HG03432 (cell line): Measurements from ENCODE around the gene CANT1.

Experiments used
- ATAC-seq: cut with Tn5 transposase; IDR thresholded peaks from one replicate; pipeline ENCODE4 v1.9.1; 2021; ENCODE audit warnings: mild to moderate bottlenecking, moderate library complexity; ENCODE audit not compliant: unreplicated experiment

The CANT1 gene

DNA sequence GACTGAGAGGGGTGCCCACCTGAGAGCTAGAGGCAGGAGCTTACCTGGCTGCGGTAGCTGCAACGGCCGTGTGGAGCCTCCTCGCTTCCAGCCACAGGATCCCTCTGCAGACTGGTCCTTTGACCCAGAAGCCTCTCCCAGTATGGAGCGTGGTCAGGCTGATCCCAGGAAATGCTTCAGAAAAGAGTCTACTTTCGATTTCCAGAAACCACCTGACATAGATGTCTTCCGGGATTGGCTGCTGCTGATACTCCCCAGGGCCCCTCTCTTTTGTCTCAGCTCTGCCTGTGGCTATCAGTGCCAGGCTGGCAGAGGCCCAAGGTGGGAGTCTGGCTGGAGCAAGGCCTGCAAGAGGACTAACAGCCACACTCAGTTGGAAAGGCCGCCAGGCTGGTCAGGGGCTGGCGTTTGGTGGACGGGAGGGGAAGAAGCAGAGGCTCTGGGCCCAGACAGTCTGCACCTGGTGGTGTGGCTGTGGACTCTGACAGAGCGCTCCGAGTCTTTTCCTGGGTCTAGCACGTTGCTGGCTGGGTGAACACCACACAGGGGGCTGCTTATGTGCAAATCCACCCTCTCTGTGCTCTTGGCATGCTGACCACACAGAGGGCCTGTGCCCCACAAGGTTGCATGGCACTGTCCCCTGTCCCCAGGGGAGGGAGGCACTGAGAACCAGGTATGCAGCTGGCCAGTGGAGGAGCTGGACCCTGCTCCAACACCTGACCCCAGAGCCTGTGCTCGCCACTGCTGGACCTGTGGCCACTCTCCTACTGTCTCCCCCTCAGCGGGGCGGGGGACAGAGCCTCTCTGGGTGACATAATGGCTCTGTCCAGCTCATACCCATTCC lies 29.6 kb downstream of the CANT1 start, which contains the start of gene LGALS3BP:
LGALS3BP (minus strand) TSS at position 144 of the 844 bp plus-strand sequence. CDS start 2,732 bp downstream, outside the sequence.
- ATAC-seq: no peak

DNA sequence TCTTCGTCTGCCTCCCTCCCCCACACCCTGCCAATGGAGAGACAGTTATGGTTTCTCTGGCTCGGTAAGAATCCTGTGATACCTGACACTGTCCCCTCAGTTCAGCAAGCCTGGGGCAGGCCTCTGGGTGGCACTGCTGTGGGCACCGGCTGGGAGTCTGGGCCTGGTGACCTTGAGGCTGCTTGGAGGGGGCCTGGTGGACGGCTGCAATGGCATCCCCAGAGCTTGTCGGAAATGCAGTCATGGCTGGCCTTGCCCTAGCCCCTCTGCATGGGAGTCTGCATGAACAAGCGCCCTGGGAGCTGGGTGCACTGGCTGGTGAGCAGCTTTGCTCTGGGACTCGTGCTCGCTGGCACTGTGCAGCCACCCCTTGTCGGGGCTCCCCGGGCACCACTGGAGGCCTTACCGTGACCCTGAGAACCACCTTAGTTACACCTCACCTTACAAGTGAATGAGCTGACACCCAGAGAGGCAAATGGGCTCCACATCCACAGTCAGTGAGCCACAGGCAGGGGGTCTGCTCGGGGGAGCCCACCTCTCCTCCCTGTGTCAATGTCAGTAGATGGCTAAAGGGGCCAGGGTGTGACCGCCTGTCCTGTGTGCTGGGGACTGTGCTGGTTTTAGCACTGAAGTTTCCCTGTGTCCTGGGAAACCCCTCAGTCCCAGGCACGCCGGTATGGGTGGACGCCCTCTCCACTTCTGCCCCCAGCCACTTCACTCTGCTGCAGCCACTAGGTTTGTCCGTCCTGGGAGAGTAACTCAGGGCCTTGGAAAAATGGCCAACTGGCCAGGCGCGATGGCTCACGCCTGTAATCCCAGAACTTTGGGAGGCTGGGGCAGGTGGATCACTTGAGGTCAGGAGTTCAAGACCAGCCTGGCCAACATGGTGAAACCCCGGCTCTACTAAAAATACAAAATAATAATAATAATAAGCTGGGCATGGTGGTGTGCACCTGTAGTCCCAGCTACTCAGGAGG lies 31.3 kb downstream of the CANT1 start:
- no peak for ATAC-seq

GRCh38 chr17:78977681-78977943 lies 32.0 kb downstream of the CANT1 start:
- ATAC-seq: no peak

DNA sequence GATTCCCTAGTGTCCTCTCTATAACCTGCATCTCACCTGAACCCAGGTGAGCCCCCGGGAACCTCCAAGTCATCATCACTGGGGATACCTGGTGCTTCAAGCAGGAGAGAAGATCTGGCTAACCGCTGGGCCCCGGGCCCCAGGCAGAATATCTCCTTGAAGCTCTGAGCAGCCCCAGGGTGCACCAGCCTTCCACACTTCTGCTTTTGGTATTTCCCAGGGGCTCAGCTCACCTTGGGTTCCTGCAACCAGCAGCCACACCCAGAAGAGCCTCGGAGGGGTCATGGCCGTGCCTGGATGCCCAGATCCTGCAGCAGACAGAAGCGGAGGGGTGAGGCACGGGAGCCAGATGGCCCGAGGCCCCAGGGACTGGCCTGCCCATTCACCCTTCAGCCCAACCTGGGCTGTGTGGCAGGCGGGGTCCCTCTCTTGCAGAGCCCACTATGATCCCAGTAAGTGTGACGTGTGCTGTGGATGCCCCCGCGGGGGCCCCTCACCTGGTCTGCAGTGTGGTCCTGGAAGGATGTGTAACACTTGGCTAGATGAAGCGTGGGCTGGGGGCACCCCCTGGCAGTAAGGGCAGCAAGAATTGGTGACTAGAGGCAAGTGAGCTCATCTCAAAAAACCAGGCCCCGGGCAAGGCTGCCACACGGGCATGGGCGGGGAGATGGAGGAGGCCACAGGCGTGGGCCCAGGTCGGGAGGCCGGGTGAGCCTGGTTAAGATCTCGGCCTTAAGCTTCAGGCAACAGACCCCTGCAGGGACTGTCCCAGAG lies 32.5 kb downstream of the CANT1 start:
- no peak for ATAC-seq

DNA sequence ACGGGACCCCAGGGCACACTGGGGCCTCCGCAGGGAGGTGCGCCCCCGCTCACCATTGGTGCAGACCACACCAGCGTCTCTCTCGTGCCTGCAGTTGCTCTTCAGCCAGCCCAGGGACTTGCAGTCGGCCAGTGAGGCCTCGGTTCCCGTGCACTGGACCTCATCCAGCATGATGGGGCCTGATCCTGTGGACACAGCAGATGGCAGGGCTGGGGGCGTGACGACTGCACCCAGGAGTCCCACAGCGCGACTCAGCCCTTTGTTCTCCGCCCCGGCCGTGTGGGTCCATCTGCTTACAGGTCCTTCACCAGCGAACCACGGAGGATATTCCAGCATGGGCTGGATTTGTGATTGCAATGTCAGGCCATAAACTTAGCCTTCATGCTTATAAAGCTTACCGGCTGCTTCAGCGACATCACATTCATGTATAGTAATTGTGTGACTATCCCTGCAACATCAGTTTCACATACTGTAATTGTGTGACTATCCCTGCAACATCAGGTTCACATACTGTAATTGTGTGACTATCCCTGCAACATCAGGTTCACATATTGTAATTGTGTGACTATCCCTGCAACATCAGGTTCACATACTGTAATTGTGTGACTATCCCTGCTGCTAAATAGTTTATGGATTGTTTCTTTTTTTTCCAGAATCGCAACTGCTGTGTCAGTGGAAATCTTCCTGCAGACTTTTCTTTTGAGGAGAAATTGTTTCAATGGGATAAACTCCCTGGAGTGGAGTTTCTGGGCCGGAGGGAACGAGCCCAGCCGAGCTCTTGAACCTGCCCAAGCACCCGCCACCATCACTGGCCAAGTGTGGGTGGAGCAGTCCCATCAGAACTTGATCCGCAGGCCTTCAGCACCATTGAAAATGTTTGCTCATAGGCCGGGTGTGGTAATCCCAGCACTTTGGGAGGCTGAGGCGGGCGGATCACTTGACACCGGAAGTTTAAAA lies 34.7 kb downstream of the CANT1 start:
- no peak for ATAC-seq

- ATAC-seq: no peak
These were observed 35.6 kb downstream of the CANT1 start for GRCh38 chr17:78973792-78974520.

GRCh38 chr17:78973196-78973595 lies 36.4 kb downstream of the CANT1 start:
- no peak for ATAC-seq

DNA sequence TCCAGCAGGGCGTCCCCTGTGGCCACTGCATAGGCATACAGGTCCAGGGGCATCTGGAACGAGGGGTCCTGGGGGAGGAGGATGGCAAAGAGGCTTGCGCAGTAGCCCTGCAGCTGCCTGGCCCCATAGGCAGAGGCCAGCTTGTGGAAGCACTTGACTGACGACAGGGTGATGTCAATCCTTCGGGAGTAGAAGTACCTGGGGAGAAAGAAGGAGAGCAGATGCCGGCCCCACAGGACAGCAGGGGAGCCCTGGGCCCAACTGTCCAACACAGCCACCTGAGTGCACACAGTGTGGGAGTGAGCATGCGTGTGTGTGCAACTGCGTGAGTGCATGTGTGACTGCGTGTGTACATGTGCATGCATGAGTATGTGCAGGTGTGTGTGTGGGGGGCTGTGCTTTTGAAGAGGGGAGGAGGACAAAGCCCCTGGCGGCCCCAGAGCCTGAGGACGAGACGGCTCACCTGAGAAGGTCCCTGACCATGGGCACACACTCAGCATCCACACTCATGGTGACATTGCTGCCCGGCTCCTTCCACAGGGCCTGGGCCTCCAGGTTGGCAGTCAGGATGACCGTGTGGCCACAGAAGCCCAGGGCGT lies 37.0 kb downstream of the CANT1 start:
- no peak for ATAC-seq

DNA sequence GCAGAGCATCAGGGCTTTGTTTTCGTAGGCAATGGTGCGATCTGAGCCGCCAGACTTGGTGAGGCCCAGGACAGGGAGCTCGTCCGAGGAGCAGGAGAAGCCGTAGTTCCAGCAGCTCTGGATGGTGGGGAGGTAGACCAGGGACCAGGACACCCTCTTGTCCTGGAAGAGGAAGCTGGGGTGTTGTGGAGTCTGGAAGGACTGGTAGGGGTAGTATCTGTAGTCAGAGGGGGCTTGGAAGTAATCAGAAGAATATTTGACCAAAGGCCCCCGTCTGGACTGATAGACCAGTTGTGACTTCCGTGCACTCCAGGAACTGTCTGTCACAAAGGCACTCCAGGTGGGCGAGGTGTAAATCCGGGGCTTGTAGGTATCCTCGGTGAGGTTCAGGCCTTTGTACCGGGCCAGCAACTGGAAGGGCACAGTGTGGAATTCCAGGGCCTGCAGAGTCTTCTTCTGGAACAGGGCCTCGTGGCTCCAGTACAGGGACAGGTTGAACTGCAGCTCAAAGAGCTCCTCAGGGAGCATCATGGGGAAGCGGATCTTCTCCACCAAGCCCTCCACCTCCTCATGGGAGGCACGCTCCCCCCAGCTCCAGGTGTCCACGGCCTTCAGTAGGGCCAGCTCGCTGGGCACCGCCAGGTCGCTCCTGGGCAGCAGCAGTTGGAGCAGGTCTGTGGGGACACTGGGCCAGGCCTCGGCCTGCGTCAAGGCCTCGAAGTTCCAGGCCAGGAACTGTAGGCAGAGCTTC lies 37.6 kb downstream of the CANT1 start:
- ATAC-seq: no peak

DNA sequence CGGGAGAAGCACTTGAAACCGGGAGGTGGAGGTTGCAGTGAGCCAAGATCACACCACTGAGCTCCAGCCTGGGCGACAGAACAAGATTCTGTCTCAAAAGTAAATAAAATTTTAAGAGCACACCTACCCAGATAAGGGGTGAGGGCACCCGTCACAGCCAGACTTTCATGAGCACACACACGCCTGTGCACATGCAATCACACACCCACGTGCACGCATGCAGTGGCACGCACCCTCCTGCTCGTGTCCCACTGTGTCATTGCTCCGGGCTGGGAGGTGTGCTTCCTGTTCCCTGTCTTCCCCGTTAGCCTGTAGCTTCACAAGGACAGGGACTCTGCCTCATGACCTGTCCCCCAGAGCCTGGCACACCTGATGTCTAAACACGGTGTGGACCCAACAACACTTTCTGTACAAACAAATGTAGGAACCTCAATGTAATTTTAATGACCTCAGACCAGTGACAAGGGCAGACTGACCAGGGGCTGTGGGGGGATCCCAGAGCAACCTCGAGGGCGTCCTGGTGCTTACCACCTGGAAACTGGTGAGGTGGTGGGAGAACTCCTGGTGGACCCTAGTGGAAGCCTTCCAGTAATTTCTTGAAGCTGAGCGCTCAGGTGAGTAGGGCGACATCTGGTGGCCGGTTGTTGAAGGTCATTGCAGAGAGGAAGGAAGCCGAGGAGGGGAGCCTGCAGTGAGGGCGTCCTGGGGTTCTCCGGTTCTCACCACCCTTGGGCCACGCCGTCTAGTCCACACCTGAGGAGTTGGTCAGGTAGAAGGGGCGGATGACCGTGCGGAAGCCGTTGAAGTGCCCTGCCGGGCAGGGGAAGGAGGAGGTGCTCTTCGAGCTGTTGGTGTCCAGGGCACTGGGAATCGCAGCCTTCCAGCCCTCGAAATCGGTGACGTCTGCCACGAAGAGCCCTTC lies 38.5 kb downstream of the CANT1 start:
- no peak for ATAC-seq

GRCh38 chr17:78969865-78970264 lies 39.7 kb downstream of the CANT1 start:
- ATAC-seq: no peak

GRCh38 chr17:78967782-78968362 lies 41.7 kb downstream of the CANT1 start:
- ATAC-seq: no peak

DNA sequence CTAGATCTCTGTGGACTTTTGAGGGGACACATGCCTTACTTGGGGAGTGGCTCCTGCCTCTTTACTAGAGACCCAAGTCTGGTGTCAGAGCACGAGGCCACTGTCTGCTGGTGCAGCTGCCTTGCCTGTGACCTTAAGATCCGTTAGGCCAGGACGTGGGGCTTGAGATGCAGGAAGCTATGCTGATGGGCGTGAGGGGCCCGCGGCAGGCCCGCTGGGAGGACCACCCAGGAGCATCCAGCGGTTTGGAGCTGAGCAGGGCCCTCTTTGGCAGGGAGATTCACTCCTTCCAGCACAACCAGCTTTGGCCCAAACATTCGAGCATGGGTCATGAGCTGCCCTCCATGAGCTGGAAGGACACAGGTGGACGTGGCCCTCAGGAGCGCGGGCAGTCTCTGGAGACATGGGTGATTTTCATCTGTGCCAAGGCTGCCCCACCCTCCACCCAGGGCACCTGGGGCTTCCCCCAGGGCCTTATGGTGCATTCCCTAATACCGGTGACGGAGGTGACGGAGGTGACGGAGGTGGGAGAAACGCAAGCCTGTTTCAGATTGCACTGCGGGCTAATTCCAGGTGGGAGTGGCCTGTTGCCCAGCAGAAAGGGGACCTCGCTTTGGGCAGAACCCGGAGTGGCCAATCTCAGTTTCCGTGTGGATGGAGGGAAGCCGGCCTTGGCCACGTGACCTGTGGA lies 42.5 kb downstream of the CANT1 start:
- ATAC-seq: no peak

DNA sequence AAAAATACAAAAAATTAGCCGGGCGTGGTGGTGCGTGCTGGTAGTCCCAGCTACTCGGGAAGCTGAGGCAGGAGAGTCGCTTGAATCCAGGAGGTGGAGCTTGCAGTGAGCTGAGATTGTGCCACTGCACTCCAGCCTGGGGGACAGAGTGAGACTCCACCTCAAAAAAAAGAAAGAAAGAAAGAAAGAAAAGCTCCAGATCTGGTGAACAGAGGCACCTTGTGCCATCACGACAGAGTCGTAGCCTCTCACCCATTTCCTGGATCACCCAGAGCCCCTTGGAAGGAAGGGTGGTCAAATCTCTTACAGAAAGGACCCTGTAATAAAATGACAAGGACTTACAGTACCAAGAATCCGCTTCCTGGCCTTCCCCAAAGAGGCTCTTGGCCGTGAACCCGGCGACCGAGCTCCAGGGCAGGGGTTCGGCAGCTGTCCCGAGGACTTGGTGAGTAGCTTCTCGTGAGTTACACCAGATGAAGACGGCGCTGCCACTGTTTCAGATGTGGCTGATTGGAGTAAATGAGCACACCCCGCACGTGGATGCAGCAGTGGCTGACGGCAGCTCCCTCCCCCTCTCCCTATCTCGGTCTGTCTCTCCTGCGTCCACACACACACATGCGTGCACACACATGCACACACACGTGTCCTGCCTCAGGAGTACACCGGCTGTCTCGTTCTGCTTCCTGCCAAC lies 43.3 kb downstream of the CANT1 start:
- no peak for ATAC-seq

DNA sequence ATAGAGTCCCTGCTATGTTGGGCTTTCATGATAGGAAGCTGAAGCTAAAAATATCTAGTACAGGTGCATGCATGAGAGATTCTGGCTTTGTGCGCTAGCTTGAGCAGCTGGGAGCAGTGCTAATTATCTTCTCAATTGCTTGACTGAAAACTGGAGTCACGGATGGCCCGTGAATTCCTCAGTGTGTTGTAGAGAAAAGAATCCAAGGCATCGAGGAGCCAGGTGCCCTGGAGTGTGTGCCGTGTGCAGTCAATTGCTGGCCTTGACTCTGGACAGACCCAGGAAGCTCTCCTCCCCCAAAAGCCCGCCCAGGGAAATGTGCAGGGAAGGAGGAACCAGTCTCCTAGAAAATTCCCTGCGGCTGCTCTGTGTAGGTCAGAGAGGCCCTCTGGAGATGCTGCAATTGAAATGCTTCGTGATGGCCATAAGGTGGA lies 44.1 kb downstream of the CANT1 start:
- no peak for ATAC-seq

GRCh38 chr17:78963378-78963777 lies 46.2 kb downstream of the CANT1 start:
- no peak for ATAC-seq
